K562 (cell line): ENCODE results near the gene CCDC93. TPM values are rescaled to one million over a fixed set of nuclear protein-coding genes. Genes with fewer than 3 reads are reported as not detected.

Source experiments
- ATAC-seq: fragments of 200-7000 bp; cut with Tn5 transposase; 3 replicates; pipeline ENCODE4 v1.9.1; 2020; ENCODE audit warnings: moderate library complexity
- BruUV-seq: library from RNA; stranded (reverse); fragments of 400-500 nt; replicated peaks from 2 replicates; lab custom pipeline; 2021; lab: Mats Ljungman, UMichigan
- CTCF ChIA-PET: fragments of 300-600 bp; formaldehyde crosslinking; extraction: SDS; loops from one replicate; lab custom pipeline; 2021; ENCODE audit warnings: low intra/inter-chr PET ratio; lab: Yijun Ruan, JAX
- POLR2A ChIA-PET: fragments of 300-600, 350-650 bp; sonication (Branson Sonifier 250); formaldehyde crosslinking; extraction: SDS; loops from one replicate; lab custom pipeline; 2021; ENCODE audit warnings: antibody characterized with exemption, inconsistent platforms; lab: Yijun Ruan, JAX
- DNase-seq, 4 experiments: peaks; one replicate each; pipeline versions ENCODE4 v3.0.0 to v3.0.0-alpha.2; 2011 to 2018; ENCODE audit warnings: low spot score in 3 of 4, mixed read lengths in 3 of 4; ENCODE audit errors: extremely low read depth in 1 of 4
- FAIRE-seq: peaks from 2 replicates; lab custom pipeline; 2011; peaks lifted over from hg19 to GRCh38; lab: Jason Lieb, UNC
- H2AFZ ChIP-seq: 2 replicates; pipeline ENCODE4 v1.6.0; 2011; ENCODE audit warnings: low read depth, low read length, control low read depth, inconsistent platforms
- H3K27ac ChIP-seq: fragments of 200-600 bp; 3 replicates; pipeline ENCODE4 v1.8.0; 2011; ENCODE audit warnings: low read depth, mild to moderate bottlenecking, control low read depth, inconsistent platforms, low read length, moderate library complexity, mixed read lengths; ENCODE audit errors: extremely low read depth
- H3K27me3 ChIP-seq, 2 experiments: fragments of 300-600 bp in 1 of 2; 2 replicates in 1 of 2; 3 replicates in 1 of 2; pipeline versions ENCODE4 v1.6.0 to v1.8.0; 2011; ENCODE audit warnings: inconsistent platforms in 2 of 2, low read length in 2 of 2, mild to moderate bottlenecking in 1 of 2, mixed read lengths in 1 of 2, moderate library complexity in 1 of 2; ENCODE audit not compliant: control insufficient read depth in 2 of 2, insufficient read depth in 2 of 2
- H3K36me3 ChIP-seq: fragments of 300-600 bp; 3 replicates; pipeline ENCODE4 v1.8.0; 2011; ENCODE audit warnings: mild to moderate bottlenecking, low read length, inconsistent platforms; ENCODE audit not compliant: control insufficient read depth, insufficient read depth
- H3K4me1 ChIP-seq, 2 experiments: fragments of 200-600 bp in 1 of 2; replicated peaks in 1 of 2; 2 replicates in 1 of 2; 3 replicates in 1 of 2; pipeline versions ENCODE4 v1.5.1 to v1.8.0; 2011; ENCODE audit warnings: inconsistent platforms in 2 of 2, low read length in 2 of 2, mild to moderate bottlenecking in 1 of 2, mixed read lengths in 1 of 2, moderate library complexity in 1 of 2; ENCODE audit not compliant: control insufficient read depth in 2 of 2, insufficient read depth in 2 of 2
- H3K4me2 ChIP-seq: 2 replicates; pipeline ENCODE4 v1.6.1; 2011; ENCODE audit warnings: low read length, control low read depth, inconsistent platforms, mixed read lengths; ENCODE audit not compliant: insufficient read depth
- H3K4me3 ChIP-seq: fragments of 200-600 bp; sonication (generic), shearing (Covaris generic); 2 replicates; pipeline ENCODE4 v1.5.1; 2016; ENCODE audit warnings: control low read depth, inconsistent platforms
- H3K79me2 ChIP-seq: fragments of 200-600 bp; 3 replicates; pipeline ENCODE4 v1.8.0; 2011; ENCODE audit warnings: low read length, inconsistent platforms; ENCODE audit not compliant: control insufficient read depth, insufficient read depth
- H3K9ac ChIP-seq, 2 experiments: 2 replicates each; pipeline versions ENCODE4 v1.6.0 to v1.6.1; 2011; ENCODE audit warnings: low read depth in 2 of 2, low read length in 2 of 2, control low read depth in 1 of 2, inconsistent platforms in 1 of 2, mild to moderate bottlenecking in 1 of 2, mixed read lengths in 1 of 2; ENCODE audit not compliant: insufficient read depth in 1 of 2
- H3K9me1 ChIP-seq: one replicate; pipeline ENCODE4 v1.6.0; 2011; ENCODE audit warnings: inconsistent platforms, mild to moderate bottlenecking, low read length, moderate library complexity; ENCODE audit not compliant: control insufficient read depth, insufficient read depth
- H3K9me3 ChIP-seq: replicated peaks from 2 replicates; pipeline ENCODE4 v1.5.1; 2011; ENCODE audit warnings: low read depth, low read length, inconsistent platforms; ENCODE audit not compliant: control insufficient read depth, insufficient read depth
- H4K20me1 ChIP-seq: replicated peaks from 2 replicates; pipeline ENCODE4 v1.6.1; 2011; ENCODE audit warnings: low read length, inconsistent platforms, mixed read lengths; ENCODE audit not compliant: control insufficient read depth, insufficient read depth
- C11orf30 ChIP-seq: fragments of 450-650 bp; IDR thresholded peaks from 2 replicates; pipeline ENCODE4 v1.6.1; 2016; ENCODE audit warnings: low read depth, mild to moderate bottlenecking
- KLF1 ChIP-seq: fragments of 450-650 bp; IDR thresholded peaks from 2 replicates; pipeline ENCODE4 v1.6.1; 2016; ENCODE audit warnings: missing genetic modification characterization, missing compliant biosample characterization
- NCOA4 ChIP-seq: fragments of 450-650 bp; IDR thresholded peaks from 2 replicates; pipeline ENCODE4 v1.6.1; 2018; ENCODE audit warnings: mild to moderate bottlenecking; ENCODE audit not compliant: partially characterized antibody
- NR2F6 ChIP-seq: fragments of 450-650 bp; formaldehyde crosslinking; IDR thresholded peaks from 2 replicates; pipeline ENCODE4 v1.4.0; 2020; ENCODE audit warnings: mild to moderate bottlenecking
- NR3C1 ChIP-seq: sonication (generic); formaldehyde crosslinking; IDR thresholded peaks from 2 replicates; pipeline ENCODE4 v1.8.1; 2022; ENCODE audit warnings: missing genetic modification reagents
- NR4A1 ChIP-seq, 2 experiments: fragments of 250-450 bp in 1 of 2; fragments of 450-650 bp in 1 of 2; sonication (Bioruptor Pico) in 1 of 2; IDR thresholded peaks; 2 replicates each; pipeline versions ENCODE4 v1.4.0 to v1.6.1; 2016 to 2020; ENCODE audit warnings: mild to moderate bottlenecking in 2 of 2, missing compliant biosample characterization in 1 of 2, missing genetic modification characterization in 1 of 2, moderate library complexity in 1 of 2
- RFX5 ChIP-seq: IDR thresholded peaks from 2 replicates; pipeline ENCODE4 v1.6.1; 2011; ENCODE audit warnings: low read depth, mild to moderate bottlenecking, improper control_type of control experiment, low read length
- SOX6 ChIP-seq: fragments of 450-650 bp; IDR thresholded peaks from 2 replicates; pipeline ENCODE4 v1.6.1; 2014; ENCODE audit warnings: mild to moderate bottlenecking
- TAF9B ChIP-seq: fragments of 450-650 bp; IDR thresholded peaks from 2 replicates; pipeline ENCODE4 v1.6.1; 2018; ENCODE audit warnings: mild to moderate bottlenecking; ENCODE audit not compliant: partially characterized antibody
- TCF7 ChIP-seq: sonication (generic); IDR thresholded peaks from 2 replicates; pipeline ENCODE4 v1.6.1; 2016; ENCODE audit warnings: antibody characterized with exemption, borderline replicate concordance
- XRCC3 ChIP-seq: fragments of 450-650 bp; IDR thresholded peaks from 2 replicates; pipeline ENCODE4 v1.6.1; 2017; ENCODE audit warnings: mild to moderate bottlenecking, moderate library complexity
- ZNF239 ChIP-seq: fragments of 250-450 bp; sonication (Bioruptor Pico); IDR thresholded peaks from 2 replicates; pipeline ENCODE4 v1.4.0; 2020; ENCODE audit warnings: mild to moderate bottlenecking
- ZNF408 ChIP-seq: fragments of 250-450 bp; sonication (Bioruptor Pico); IDR thresholded peaks from 2 replicates; pipeline ENCODE4 v1.4.0; 2020; ENCODE audit warnings: low read depth, mild to moderate bottlenecking, moderate library complexity
- WGBS: fragments of 100-300 bp; shearing (Covaris generic); methylation state at CpG from one replicate; pipeline ENCODE4 v1.1.6; 2016; ENCODE audit warnings: low coverage, mixed read lengths; ENCODE audit not compliant: insufficient coverage; ENCODE audit errors: missing lambda C conversion rate; 5-methylcytosine and 5-hydroxymethylcytosine counted together
- in situ Hi-C: fragments of 300-500 bp; cut with MboI; formaldehyde crosslinking; loops from 4 replicates; pipeline ENCODE4 v1.15.0; 2018; ENCODE audit warnings: inconsistent platforms, mixed read lengths
- intact Hi-C: fragments of 100-400 bp; cut with micrococcal nuclease; formaldehyde crosslinking; loops from 2 replicates; pipeline ENCODE4 v1.14.2; 2022
- polyA plus RNA-seq, 8 experiments: library from polyadenylated mRNA; depleted of rRNA in 4 of 8; stranded (reverse) in 5 of 8; unstranded in 3 of 8; fragments of >200 nt; fragmentation: Nextera tagmentation in 2 of 8; fragmentation: Illumina TruSeq in 1 of 8; extraction: Ambion mirVana in 2 of 8; extraction: Trizol in 1 of 8; gene quantifications; 2 replicates each; pipeline versions ENCODE4 v1.2.1 to v1.2.3, GENCODE V29; 2011 to 2014; ENCODE audit warnings: inconsistent platforms in 1 of 8, missing spikeins in 1 of 8
- total RNA-seq, 7 experiments: library from RNA; depleted of rRNA in 6 of 7; stranded (reverse); fragments of >200 nt in 6 of 7; fragmentation: Illumina TruSeq in 2 of 7; extraction: Trizol in 2 of 7; gene quantifications; 2 replicates each; pipeline versions ENCODE4 v1.2.1 to v1.2.3, GENCODE V29; 2011 to 2021; ENCODE audit warnings: low replicate concordance in 1 of 7
- TF ChIP-seq, protein P1 (sequence below): sonication (generic); formaldehyde crosslinking; IDR thresholded peaks from 2 replicates; pipeline ENCODE4 v1.8.1; 2023; ENCODE audit warnings: mild to moderate bottlenecking, missing genetic modification reagents
- TF ChIP-seq, protein P2 (sequence below), 2 experiments: IDR thresholded peaks; 2 replicates each; pipeline ENCODE4 v1.6.1; 2011; ENCODE audit warnings: borderline replicate concordance in 1 of 2, control low read depth in 1 of 2, low read depth in 1 of 2, low read length in 1 of 2, mild to moderate bottlenecking in 1 of 2, mixed read lengths in 1 of 2, moderate library complexity in 1 of 2; ENCODE audit not compliant: insufficient read depth in 1 of 2, insufficient read length in 1 of 2, poor library complexity in 1 of 2, severe bottlenecking in 1 of 2; ENCODE audit errors: extremely low read depth in 1 of 2

Gene CCDC93
- total and polyA plus RNA-seq, 9 of the 15 experiments (the other 6 are each of a cell fraction or from before 2014, with no cell fraction given) = 3.3 to 19.3 (median 12.4) TPM

DNA sequence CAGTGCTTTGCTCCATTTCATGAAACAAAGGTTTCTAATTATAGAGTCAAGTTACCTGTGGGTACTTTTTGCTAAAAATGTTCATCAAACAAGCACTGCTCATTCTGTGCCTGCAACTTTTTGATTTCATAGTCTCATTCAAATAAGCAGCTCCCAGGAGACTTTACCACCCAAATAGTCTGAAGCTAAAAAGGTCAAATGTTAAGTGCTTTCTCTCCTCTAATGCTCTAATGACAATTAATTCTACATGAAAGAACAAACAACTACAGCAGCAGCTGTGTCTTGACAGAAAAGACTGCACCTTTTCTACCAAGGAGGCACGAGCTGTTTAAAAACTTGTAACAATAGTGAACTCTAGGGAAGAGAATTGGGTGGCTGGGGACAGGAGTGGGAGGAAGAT is 65.3 kb downstream of the CCDC93 start:
- ATAC-seq = no peak
- no peaks in the 10 kb centered on the region for H3K27me3 ChIP-seq
- no peak for FAIRE-seq
- peaks cover 95% of the 10 kb centered on the region for H3K36me3 ChIP-seq
- intact Hi-C loops = no loop called here
- DNase-seq = no peak
- no peaks in the 10 kb centered on the region for H3K79me2 ChIP-seq
- no peaks in the 10 kb centered on the region; the same call in 1 of the 2 replicates for H4K20me1 ChIP-seq
- no peak for TF ChIP-seq C11orf30
- no peak for TF ChIP-seq ZNF239
- TF ChIP-seq XRCC3 = no peak
- TF ChIP-seq TCF7 = no peak
- no peak for TF ChIP-seq NR4A1 (CRISPR knock-in tag; IDR thresholded peaks at IDR 0.05)
- no peak for TF ChIP-seq NR4A1 (tag; IDR thresholded peaks at IDR 0.05)
- no peak for TF ChIP-seq NR3C1 (CRISPR knock-in tag)
- no peak for TF ChIP-seq KLF1 (tag)
- TF ChIP-seq NCOA4 = no peak
- TF ChIP-seq, protein P1, sequence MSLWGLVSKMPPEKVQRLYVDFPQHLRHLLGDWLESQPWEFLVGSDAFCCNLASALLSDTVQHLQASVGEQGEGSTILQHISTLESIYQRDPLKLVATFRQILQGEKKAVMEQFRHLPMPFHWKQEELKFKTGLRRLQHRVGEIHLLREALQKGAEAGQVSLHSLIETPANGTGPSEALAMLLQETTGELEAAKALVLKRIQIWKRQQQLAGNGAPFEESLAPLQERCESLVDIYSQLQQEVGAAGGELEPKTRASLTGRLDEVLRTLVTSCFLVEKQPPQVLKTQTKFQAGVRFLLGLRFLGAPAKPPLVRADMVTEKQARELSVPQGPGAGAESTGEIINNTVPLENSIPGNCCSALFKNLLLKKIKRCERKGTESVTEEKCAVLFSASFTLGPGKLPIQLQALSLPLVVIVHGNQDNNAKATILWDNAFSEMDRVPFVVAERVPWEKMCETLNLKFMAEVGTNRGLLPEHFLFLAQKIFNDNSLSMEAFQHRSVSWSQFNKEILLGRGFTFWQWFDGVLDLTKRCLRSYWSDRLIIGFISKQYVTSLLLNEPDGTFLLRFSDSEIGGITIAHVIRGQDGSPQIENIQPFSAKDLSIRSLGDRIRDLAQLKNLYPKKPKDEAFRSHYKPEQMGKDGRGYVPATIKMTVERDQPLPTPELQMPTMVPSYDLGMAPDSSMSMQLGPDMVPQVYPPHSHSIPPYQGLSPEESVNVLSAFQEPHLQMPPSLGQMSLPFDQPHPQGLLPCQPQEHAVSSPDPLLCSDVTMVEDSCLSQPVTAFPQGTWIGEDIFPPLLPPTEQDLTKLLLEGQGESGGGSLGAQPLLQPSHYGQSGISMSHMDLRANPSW (CRISPR knock-in tag) = no peak
- no peak for TF ChIP-seq ZNF408 (CRISPR knock-in tag)
- TF ChIP-seq, protein P2, sequence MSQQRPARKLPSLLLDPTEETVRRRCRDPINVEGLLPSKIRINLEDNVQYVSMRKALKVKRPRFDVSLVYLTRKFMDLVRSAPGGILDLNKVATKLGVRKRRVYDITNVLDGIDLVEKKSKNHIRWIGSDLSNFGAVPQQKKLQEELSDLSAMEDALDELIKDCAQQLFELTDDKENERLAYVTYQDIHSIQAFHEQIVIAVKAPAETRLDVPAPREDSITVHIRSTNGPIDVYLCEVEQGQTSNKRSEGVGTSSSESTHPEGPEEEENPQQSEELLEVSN (IDR thresholded peaks at IDR 0.05; ENCODE audit: borderline replicate concordance in 1 of 2, extremely low read depth in 1 of 2, insufficient read depth in 1 of 2, insufficient read length in 1 of 2, low read depth in 1 of 2, low read length in 1 of 2, poor library complexity in 1 of 2, severe bottlenecking in 1 of 2) = no peak
- no peak for TF ChIP-seq RFX5
- TF ChIP-seq SOX6 = no peak
- TF ChIP-seq NR2F6 (CRISPR knock-in tag) = no peak
- no peak for TF ChIP-seq TAF9B
- no TSS peak for BruUV-seq
- H3K9me3 ChIP-seq = no peaks in the 10 kb centered on the region
- H3K27ac ChIP-seq = no peak overlapping the region
- no peak overlapping the region for H3K4me3 ChIP-seq
- in situ Hi-C loops = no loop called here
- H2AFZ ChIP-seq = no peak overlapping the region
- H3K4me1 ChIP-seq = no peaks in the 10 kb centered on the region; a peak in 2 of 5 replicates
- no peak overlapping the region for H3K4me2 ChIP-seq
- ChIA-PET POLR2A (no interaction called here), CTCF (no interaction called here)
- H3K9ac ChIP-seq = no peak overlapping the region
- no peaks in the 10 kb centered on the region for H3K9me1 ChIP-seq
- WGBS = 100% methylated on average over 1 of the region's 1 CpG
